GM18867 (cell line): Measurements from ENCODE around the gene SERPINA5.

Experiments used
- ATAC-seq: cut with Tn5 transposase; IDR thresholded peaks from one replicate; pipeline ENCODE4 v1.9.1; 2021; ENCODE audit warnings: mild to moderate bottlenecking, moderate library complexity; ENCODE audit not compliant: unreplicated experiment

Gene SERPINA5

DNA sequence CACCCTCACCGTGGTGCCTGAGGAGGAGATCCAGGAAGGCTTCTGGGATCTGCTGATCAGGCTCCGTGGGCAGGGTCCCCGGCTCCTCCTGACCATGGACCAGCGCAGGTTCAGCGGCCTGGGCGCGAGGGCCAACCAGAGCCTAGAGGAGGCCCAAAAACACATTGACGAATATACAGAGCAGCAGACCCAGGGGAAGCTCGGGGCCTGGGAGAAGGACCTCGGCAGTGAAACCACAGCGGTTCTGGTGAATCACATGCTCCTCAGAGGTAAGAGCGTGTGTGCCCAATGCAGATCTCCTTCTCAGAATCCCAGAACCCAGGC, 60.4 kb downstream of the SERPINA5 start:
- no peak for ATAC-seq
